GM23338 (cell line): ENCODE measurements around the gene ZNF385B. TPM values are rescaled to one million over a fixed set of nuclear protein-coding genes. Genes with fewer than 3 reads are reported as not detected.

Experiments
- ATAC-seq: fragments of 200-7000 bp; cut with Tn5 transposase; 3 replicates; pipeline ENCODE4 v1.9.1; 2020
- DNase-seq: peaks from one replicate; pipeline ENCODE4 v3.0.0-alpha.2; 2015; ENCODE audit warnings: low spot score
- H2AFZ ChIP-seq: fragments of 200-600 bp; sonication (generic); 2 replicates; pipeline ENCODE4 v1.8.0; 2016; ENCODE audit warnings: antibody characterized with exemption, mild to moderate bottlenecking, moderate library complexity
- H3F3A ChIP-seq: fragments of 200-600 bp; sonication (generic); replicated peaks from 2 replicates; pipeline ENCODE4 v1.8.0; 2017; ENCODE audit warnings: antibody characterized with exemption, mixed run types, low read depth
- H3K27ac ChIP-seq: fragments of 200-600 bp; sonication (generic); 2 replicates; pipeline ENCODE4 v1.6.1; 2016; ENCODE audit warnings: low read depth
- H3K27me3 ChIP-seq: fragments of 200-600 bp; sonication (generic); 2 replicates; pipeline ENCODE4 v1.8.0; 2016; ENCODE audit warnings: mild to moderate bottlenecking, mixed run types, moderate library complexity; ENCODE audit not compliant: insufficient read depth
- H3K36me3 ChIP-seq: fragments of 200-600 bp; sonication (generic); 2 replicates; pipeline ENCODE4 v1.8.0; 2016; ENCODE audit warnings: mild to moderate bottlenecking; ENCODE audit not compliant: insufficient read depth
- H3K4me1 ChIP-seq: fragments of 200-600 bp; sonication (generic); 2 replicates; pipeline ENCODE4 v1.8.0; 2016; ENCODE audit warnings: mild to moderate bottlenecking, moderate library complexity; ENCODE audit not compliant: insufficient read depth
- H3K4me2 ChIP-seq: fragments of 200-600 bp; sonication (generic); 2 replicates; pipeline ENCODE4 v1.7.1; 2017; ENCODE audit warnings: mixed run types
- H3K4me3 ChIP-seq: fragments of 200-600 bp; sonication (generic); 2 replicates; pipeline ENCODE4 v1.6.1; 2016; ENCODE audit warnings: mixed run types
- H3K79me2 ChIP-seq: fragments of 200-600 bp; sonication (generic); replicated peaks from 2 replicates; pipeline ENCODE4 v1.8.0; 2017; ENCODE audit warnings: mild to moderate bottlenecking; ENCODE audit not compliant: insufficient read depth
- H3K9me2 ChIP-seq: fragments of 200-600 bp; sonication (generic); 2 replicates; pipeline ENCODE4 v1.8.0; 2017; ENCODE audit not compliant: insufficient read depth
- H4K20me1 ChIP-seq: fragments of 200-600 bp; sonication (generic); replicated peaks from 2 replicates; pipeline ENCODE4 v1.8.0; 2017; ENCODE audit warnings: mild to moderate bottlenecking; ENCODE audit not compliant: insufficient read depth
- H3K27ac Mint-ChIP-seq: 2 replicates; pipeline ENCODE4 v1.8.0; 2020; ENCODE audit warnings: inconsistent platforms, mild to moderate bottlenecking, moderate library complexity, mixed read lengths
- H3K27me3 Mint-ChIP-seq: 3 replicates; pipeline ENCODE4 v1.8.0; 2022; ENCODE audit warnings: low read depth, mild to moderate bottlenecking, moderate library complexity, mixed read lengths, inconsistent platforms; ENCODE audit not compliant: insufficient read depth, poor library complexity
- H3K36me3 Mint-ChIP-seq: 3 replicates; pipeline ENCODE4 v1.8.0; 2021; ENCODE audit warnings: low read depth, mild to moderate bottlenecking, inconsistent platforms, moderate library complexity, mixed read lengths
- H3K4me1 Mint-ChIP-seq: 3 replicates; pipeline ENCODE4 v1.8.0; 2020; ENCODE audit warnings: mild to moderate bottlenecking, inconsistent platforms, mixed read lengths
- H3K4me3 Mint-ChIP-seq: 3 replicates; pipeline ENCODE4 v1.8.0; 2021; ENCODE audit warnings: moderate library complexity, mild to moderate bottlenecking, inconsistent platforms, mixed read lengths
- H3K9me3 Mint-ChIP-seq: 3 replicates; pipeline ENCODE4 v1.8.0; 2020; ENCODE audit warnings: moderate library complexity, mild to moderate bottlenecking, inconsistent platforms, mixed read lengths
- CREB1 ChIP-seq: fragments of 250-450 bp; sonication (Bioruptor Pico); IDR thresholded peaks from 2 replicates; pipeline ENCODE4 v1.5.0; 2020; ENCODE audit warnings: low read depth, mild to moderate bottlenecking, moderate library complexity
- EZH2phosphoT487 ChIP-seq: fragments of 200-600 bp; sonication (generic); IDR thresholded peaks from one replicate; pipeline ENCODE4 v1.8.1; 2018; ENCODE audit warnings: antibody characterized with exemption; ENCODE audit not compliant: unreplicated experiment
- NANOG ChIP-seq: IDR thresholded peaks from 2 replicates; pipeline ENCODE4 v1.6.1; 2016; ENCODE audit warnings: antibody characterized with exemption, borderline replicate concordance
- STAT1 ChIP-seq: IDR thresholded peaks from one replicate; pipeline ENCODE4 v1.6.1; 2016; ENCODE audit warnings: antibody characterized with exemption; ENCODE audit not compliant: unreplicated experiment
- polyA plus RNA-seq: library from polyadenylated mRNA; unstranded; fragments of >200 nt; fragmentation: Nextera tagmentation; extraction: Ambion mirVana; gene quantifications from 2 replicates; pipeline ENCODE4 v1.2.1, GENCODE V29; 2016
- total RNA-seq: library from RNA; depleted of rRNA; stranded (reverse); fragments of >200 nt; shearing (Covaris generic); gene quantifications from 2 replicates; pipeline ENCODE4 v1.2.3, GENCODE V29; 2014
- TF ChIP-seq, protein P1 (sequence below): IDR thresholded peaks from one replicate; pipeline ENCODE4 v1.6.1; 2018; ENCODE audit warnings: antibody characterized with exemption; ENCODE audit not compliant: unreplicated experiment
- TF ChIP-seq, protein P2 (sequence below): fragments of 250-450 bp; sonication (Bioruptor Pico); IDR thresholded peaks from 2 replicates; pipeline ENCODE4 v1.5.0; 2020; ENCODE audit warnings: mild to moderate bottlenecking, moderate library complexity
- TF ChIP-seq, protein P3 (sequence below), 2 experiments: fragments of 200-600 bp in 1 of 2; sonication (generic) in 1 of 2; conservative IDR thresholded peaks; 2 replicates each; pipeline versions ENCODE4 v1.5.1 to v1.6.1; 2016 to 2017; ENCODE audit warnings: antibody characterized with exemption in 2 of 2, low read depth in 2 of 2, mild to moderate bottlenecking in 2 of 2, moderate library complexity in 1 of 2

Gene ZNF385B
- total and polyA plus RNA-seq, 2 experiments from 2014 or later = 1.5 to 4.6 TPM

DNA sequence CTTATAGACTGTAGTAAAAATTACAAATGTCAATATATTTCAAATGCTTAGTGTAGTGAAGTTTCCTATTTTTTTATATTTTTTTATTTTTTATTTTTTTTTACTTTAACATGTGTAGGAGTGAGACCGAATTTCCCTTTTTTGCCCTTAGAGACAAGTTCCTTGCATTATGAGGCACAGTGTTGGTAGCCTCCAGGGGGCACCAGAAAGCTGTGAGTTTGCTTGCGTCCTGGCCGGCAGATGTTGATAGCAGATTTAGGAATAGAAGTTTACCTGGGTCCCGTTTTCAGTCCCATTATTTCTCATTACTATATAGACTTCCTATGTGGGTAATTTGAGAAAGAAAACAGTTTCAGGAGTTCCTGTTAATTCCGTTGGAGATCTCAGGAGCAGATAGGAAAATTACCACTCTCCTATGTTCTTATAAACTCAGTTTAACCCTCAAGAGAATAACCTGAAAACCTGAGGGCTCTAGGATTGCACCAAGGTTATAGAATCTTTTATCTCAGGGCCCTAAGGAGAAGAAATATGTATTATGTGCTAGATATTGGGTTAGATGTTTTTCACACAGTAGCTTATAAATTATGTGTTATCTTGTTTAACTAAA is 439.3 kb downstream of the ZNF385B start:
- H3K9me3 Mint-ChIP-seq = no peaks in the 10 kb centered on the region; the same call in 2 of the 3 replicates
- H3K36me3 Mint-ChIP-seq = no peaks in the 10 kb centered on the region
- H3K4me3 Mint-ChIP-seq = no peak overlapping the region

DNA sequence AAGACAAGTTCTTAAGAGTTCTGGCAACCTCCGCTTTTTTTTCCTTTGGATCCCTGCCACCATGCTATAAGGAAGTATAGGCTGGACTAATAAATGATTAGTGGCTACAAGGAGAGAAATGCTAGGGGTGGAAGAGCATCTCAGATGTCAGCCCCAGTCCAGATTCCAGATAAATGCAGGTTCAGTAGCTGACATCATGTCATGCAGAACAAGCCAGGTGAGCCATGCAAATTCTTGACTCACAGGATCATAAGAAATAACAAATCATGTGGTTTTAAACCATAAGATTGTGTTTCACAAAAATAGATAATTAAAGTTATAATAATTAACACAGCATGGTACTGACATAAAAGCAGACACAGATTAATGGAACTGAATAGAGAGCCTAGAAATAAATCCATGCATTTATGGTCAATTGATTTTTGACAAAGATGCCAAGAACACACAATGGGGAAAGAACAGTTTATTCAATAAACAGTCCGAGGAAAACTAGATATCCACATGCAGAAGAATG is 443.9 kb downstream of the ZNF385B start:
- H3K27ac Mint-ChIP-seq = no peak overlapping the region
- TF ChIP-seq CREB1 (CRISPR knock-in tag) (no peak), EZH2phosphoT487 (no peak), STAT1 (no peak), NANOG (no peak)
- TF ChIP-seq, protein P1, sequence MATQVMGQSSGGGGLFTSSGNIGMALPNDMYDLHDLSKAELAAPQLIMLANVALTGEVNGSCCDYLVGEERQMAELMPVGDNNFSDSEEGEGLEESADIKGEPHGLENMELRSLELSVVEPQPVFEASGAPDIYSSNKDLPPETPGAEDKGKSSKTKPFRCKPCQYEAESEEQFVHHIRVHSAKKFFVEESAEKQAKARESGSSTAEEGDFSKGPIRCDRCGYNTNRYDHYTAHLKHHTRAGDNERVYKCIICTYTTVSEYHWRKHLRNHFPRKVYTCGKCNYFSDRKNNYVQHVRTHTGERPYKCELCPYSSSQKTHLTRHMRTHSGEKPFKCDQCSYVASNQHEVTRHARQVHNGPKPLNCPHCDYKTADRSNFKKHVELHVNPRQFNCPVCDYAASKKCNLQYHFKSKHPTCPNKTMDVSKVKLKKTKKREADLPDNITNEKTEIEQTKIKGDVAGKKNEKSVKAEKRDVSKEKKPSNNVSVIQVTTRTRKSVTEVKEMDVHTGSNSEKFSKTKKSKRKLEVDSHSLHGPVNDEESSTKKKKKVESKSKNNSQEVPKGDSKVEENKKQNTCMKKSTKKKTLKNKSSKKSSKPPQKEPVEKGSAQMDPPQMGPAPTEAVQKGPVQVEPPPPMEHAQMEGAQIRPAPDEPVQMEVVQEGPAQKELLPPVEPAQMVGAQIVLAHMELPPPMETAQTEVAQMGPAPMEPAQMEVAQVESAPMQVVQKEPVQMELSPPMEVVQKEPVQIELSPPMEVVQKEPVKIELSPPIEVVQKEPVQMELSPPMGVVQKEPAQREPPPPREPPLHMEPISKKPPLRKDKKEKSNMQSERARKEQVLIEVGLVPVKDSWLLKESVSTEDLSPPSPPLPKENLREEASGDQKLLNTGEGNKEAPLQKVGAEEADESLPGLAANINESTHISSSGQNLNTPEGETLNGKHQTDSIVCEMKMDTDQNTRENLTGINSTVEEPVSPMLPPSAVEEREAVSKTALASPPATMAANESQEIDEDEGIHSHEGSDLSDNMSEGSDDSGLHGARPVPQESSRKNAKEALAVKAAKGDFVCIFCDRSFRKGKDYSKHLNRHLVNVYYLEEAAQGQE = no peak
- TF ChIP-seq, protein P2, sequence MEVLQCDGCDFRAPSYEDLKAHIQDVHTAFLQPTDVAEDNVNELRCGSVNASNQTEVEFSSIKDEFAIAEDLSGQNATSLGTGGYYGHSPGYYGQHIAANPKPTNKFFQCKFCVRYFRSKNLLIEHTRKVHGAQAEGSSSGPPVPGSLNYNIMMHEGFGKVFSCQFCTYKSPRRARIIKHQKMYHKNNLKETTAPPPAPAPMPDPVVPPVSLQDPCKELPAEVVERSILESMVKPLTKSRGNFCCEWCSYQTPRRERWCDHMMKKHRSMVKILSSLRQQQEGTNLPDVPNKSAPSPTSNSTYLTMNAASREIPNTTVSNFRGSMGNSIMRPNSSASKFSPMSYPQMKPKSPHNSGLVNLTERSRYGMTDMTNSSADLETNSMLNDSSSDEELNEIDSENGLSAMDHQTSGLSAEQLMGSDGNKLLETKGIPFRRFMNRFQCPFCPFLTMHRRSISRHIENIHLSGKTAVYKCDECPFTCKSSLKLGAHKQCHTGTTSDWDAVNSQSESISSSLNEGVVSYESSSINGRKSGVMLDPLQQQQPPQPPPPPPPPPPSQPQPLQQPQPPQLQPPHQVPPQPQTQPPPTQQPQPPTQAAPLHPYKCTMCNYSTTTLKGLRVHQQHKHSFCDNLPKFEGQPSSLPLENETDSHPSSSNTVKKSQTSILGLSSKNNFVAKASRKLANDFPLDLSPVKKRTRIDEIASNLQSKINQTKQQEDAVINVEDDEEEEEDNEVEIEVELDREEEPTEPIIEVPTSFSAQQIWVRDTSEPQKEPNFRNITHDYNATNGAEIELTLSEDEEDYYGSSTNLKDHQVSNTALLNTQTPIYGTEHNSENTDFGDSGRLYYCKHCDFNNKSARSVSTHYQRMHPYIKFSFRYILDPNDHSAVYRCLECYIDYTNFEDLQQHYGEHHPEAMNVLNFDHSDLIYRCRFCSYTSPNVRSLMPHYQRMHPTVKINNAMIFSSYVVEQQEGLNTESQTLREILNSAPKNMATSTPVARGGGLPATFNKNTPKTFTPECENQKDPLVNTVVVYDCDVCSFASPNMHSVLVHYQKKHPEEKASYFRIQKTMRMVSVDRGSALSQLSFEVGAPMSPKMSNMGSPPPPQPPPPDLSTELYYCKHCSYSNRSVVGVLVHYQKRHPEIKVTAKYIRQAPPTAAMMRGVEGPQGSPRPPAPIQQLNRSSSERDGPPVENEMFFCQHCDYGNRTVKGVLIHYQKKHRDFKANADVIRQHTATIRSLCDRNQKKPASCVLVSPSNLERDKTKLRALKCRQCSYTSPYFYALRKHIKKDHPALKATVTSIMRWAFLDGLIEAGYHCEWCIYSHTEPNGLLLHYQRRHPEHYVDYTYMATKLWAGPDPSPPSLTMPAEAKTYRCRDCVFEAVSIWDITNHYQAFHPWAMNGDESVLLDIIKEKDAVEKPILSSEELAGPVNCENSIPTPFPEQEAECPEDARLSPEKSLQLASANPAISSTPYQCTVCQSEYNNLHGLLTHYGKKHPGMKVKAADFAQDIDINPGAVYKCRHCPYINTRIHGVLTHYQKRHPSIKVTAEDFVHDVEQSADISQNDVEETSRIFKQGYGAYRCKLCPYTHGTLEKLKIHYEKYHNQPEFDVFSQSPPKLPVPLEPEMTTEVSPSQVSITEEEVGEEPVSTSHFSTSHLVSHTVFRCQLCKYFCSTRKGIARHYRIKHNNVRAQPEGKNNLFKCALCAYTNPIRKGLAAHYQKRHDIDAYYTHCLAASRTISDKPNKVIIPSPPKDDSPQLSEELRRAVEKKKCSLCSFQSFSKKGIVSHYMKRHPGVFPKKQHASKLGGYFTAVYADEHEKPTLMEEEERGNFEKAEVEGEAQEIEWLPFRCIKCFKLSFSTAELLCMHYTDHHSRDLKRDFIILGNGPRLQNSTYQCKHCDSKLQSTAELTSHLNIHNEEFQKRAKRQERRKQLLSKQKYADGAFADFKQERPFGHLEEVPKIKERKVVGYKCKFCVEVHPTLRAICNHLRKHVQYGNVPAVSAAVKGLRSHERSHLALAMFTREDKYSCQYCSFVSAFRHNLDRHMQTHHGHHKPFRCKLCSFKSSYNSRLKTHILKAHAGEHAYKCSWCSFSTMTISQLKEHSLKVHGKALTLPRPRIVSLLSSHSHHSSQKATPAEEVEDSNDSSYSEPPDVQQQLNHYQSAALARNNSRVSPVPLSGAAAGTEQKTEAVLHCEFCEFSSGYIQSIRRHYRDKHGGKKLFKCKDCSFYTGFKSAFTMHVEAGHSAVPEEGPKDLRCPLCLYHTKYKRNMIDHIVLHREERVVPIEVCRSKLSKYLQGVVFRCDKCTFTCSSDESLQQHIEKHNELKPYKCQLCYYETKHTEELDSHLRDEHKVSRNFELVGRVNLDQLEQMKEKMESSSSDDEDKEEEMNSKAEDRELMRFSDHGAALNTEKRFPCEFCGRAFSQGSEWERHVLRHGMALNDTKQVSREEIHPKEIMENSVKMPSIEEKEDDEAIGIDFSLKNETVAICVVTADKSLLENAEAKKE (CRISPR knock-in tag) = no peak

More for the DNA sequence above, 439.3 kb downstream of the ZNF385B start:
- Histone ChIP-seq H3K36me3 (no peaks in the 10 kb centered on the region), H3K4me3 (no peak overlapping the region), H4K20me1 (no peaks in the 10 kb centered on the region), H3K27ac (no peak overlapping the region), H3K4me1 (no peaks in the 10 kb centered on the region), H3K79me2 (no peaks in the 10 kb centered on the region), H3F3A (no peaks in the 10 kb centered on the region), H2AFZ (no peak overlapping the region), H3K9me2 (no peaks in the 10 kb centered on the region), H3K4me2 (no peak overlapping the region), H3K27me3 (no peaks in the 10 kb centered on the region)
- Mint-ChIP-seq H3K27ac (no peak overlapping the region), H3K4me1 (no peaks in the 10 kb centered on the region), H3K27me3 (no peaks in the 10 kb centered on the region)
- DNase-seq (peak; percentile 90), ATAC-seq (peak; percentile 91)
- TF ChIP-seq, protein P3, sequence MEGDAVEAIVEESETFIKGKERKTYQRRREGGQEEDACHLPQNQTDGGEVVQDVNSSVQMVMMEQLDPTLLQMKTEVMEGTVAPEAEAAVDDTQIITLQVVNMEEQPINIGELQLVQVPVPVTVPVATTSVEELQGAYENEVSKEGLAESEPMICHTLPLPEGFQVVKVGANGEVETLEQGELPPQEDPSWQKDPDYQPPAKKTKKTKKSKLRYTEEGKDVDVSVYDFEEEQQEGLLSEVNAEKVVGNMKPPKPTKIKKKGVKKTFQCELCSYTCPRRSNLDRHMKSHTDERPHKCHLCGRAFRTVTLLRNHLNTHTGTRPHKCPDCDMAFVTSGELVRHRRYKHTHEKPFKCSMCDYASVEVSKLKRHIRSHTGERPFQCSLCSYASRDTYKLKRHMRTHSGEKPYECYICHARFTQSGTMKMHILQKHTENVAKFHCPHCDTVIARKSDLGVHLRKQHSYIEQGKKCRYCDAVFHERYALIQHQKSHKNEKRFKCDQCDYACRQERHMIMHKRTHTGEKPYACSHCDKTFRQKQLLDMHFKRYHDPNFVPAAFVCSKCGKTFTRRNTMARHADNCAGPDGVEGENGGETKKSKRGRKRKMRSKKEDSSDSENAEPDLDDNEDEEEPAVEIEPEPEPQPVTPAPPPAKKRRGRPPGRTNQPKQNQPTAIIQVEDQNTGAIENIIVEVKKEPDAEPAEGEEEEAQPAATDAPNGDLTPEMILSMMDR (conservative IDR thresholded peaks at IDR 0.05; ENCODE audit: low read depth in 2 of 2) = peak; percentile 90 to 92
- TF ChIP-seq STAT1 = no peak

More for the DNA sequence above, 443.9 kb downstream of the ZNF385B start:
- Histone ChIP-seq H3K27me3 (no peaks in the 10 kb centered on the region), H3K4me1 (no peaks in the 10 kb centered on the region), H3K36me3 (no peaks in the 10 kb centered on the region), H2AFZ (no peak overlapping the region), H3K9me2 (no peaks in the 10 kb centered on the region), H3K4me2 (no peak overlapping the region), H4K20me1 (no peaks in the 10 kb centered on the region), H3K79me2 (no peaks in the 10 kb centered on the region), H3K27ac (no peak overlapping the region), H3K4me3 (no peak overlapping the region), H3F3A (no peaks in the 10 kb centered on the region)
- H3K9me3 Mint-ChIP-seq = peaks cover 12% of the 10 kb centered on the region; the same call in 1 of the 3 replicates
- H3K36me3 Mint-ChIP-seq = no peaks in the 10 kb centered on the region
- no peaks in the 10 kb centered on the region for H3K27me3 Mint-ChIP-seq
- no peaks in the 10 kb centered on the region for H3K4me1 Mint-ChIP-seq
- ATAC-seq (no peak), DNase-seq (no peak)
- no peak overlapping the region for H3K4me3 Mint-ChIP-seq
